Muscle layer of duodenum (tissue), 2 donors: ENCODE measurements around the gene TMC1.
A peak's percentile ranks its signal among the peaks of the same experiment; 100 is the strongest.

Experiments used
- H3K27ac ChIP-seq: one replicate; pipeline ENCODE4 v1.7.0; 2013; ENCODE audit warnings: mild to moderate bottlenecking, low read length
- H3K27me3 ChIP-seq: one replicate; pipeline ENCODE4 v1.7.0; 2013; ENCODE audit warnings: low read depth, mild to moderate bottlenecking, control low read depth, low read length
- H3K36me3 ChIP-seq, 2 donors: one replicate each; pipeline ENCODE4 v1.7.0; 2013; ENCODE audit warnings: low read length in 2 of 2, control low read depth in 1 of 2, mild to moderate bottlenecking in 1 of 2; ENCODE audit not compliant: insufficient read depth in 2 of 2, control insufficient read depth in 1 of 2
- H3K4me1 ChIP-seq, 2 donors: one replicate each; pipeline ENCODE4 v1.7.0; 2013; ENCODE audit warnings: low read length in 2 of 2, mild to moderate bottlenecking in 2 of 2, control low read depth in 1 of 2, moderate library complexity in 1 of 2; ENCODE audit not compliant: insufficient read depth in 2 of 2, control insufficient read depth in 1 of 2
- H3K4me3 ChIP-seq, 2 donors: one replicate each; pipeline ENCODE4 v1.7.0; 2013; ENCODE audit warnings: low read length in 2 of 2, low read depth in 1 of 2, mild to moderate bottlenecking in 1 of 2
- H3K9me3 ChIP-seq, 2 donors: one replicate each; pipeline ENCODE4 v1.7.0; 2013; ENCODE audit warnings: low read length in 2 of 2, control low read depth in 1 of 2, mild to moderate bottlenecking in 1 of 2; ENCODE audit not compliant: control insufficient read depth in 1 of 2
- donor health status: healthy.

Gene TMC1

DNA sequence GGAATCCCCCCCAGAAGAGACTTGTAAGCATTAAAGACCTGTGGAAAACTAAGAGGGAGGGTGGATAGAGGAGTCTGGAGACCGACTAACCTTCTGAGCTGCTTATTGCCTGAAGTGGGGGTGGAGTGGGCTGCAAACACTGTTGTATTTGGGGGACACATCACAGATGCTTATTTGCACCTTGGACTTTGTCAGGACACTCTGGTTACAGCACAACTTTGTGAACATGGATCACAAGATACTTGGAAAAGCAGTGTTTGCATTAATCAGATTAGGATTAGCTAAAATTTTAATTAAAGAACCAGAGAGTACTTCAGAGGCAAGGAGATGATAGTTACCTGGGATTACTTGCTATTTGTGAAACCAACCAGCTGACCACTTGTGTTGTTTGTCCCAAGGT, 30.9 kb downstream of the TMC1 start:
- H3K36me3 ChIP-seq, result no peaks in the 10 kb centered on the region
- no peak overlapping the region for H3K27ac ChIP-seq

DNA sequence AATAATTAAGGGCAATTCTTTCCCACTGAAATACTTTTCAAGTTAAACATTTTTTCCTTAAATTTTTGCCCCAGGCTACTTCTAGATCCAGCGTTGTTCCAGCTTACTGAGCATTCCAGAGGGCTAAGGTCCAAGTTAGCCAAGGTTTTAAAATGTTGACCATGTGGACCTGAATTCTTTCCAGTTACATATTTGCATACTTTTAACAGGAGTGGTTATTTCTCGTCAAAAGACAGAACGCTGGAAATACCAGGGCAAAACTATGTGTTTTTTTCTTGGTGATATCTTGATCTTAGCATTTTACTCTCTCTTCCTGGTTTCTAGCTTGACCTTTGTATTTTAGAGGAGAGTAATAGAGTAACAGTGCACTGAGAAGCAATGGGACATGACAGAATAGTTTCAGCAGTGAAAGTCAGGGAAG, 32.8 kb downstream of the TMC1 start:
- H3K36me3 ChIP-seq, result no peaks in the 10 kb centered on the region
- H3K4me3 ChIP-seq, result no peak overlapping the region
- no peaks in the 10 kb centered on the region for H3K9me3 ChIP-seq
- H3K27ac ChIP-seq, result no peak overlapping the region
- no peaks in the 10 kb centered on the region for H3K4me1 ChIP-seq
- no peaks in the 10 kb centered on the region for H3K27me3 ChIP-seq

More for the DNA sequence above, 30.9 kb downstream of the TMC1 start:
- H3K4me3 ChIP-seq, result no peak overlapping the region
- no peaks in the 10 kb centered on the region for H3K4me1 ChIP-seq
- no peaks in the 10 kb centered on the region for H3K27me3 ChIP-seq
- H3K9me3 ChIP-seq, result no peaks in the 10 kb centered on the region

DNA sequence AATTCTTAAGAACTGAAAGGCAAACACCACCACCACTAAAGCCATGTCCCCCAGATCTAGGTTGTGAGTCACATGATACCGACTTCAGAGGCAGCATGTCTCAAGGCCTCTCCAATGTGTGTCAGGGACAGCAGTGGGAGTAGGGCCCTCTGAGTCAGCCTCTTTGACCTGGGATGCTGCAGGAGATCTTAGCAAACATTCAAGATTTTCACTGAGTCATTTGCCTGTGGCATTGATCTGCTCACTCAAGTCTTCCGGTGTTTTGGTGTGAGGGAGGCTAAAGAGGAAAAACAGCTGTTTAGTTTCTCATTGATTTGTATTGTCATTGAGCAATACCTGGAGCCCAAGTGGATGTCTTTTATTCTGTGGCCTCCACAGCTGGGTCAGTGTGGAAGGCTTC, 36.1 kb downstream of the TMC1 start:
- Histone ChIP-seq H3K4me3 (no peak overlapping the region), H3K36me3 (no peaks in the 10 kb centered on the region), H3K9me3 (no peaks in the 10 kb centered on the region), H3K4me1 (no peaks in the 10 kb centered on the region), H3K27me3 (no peaks in the 10 kb centered on the region), H3K27ac (no peak overlapping the region)

DNA sequence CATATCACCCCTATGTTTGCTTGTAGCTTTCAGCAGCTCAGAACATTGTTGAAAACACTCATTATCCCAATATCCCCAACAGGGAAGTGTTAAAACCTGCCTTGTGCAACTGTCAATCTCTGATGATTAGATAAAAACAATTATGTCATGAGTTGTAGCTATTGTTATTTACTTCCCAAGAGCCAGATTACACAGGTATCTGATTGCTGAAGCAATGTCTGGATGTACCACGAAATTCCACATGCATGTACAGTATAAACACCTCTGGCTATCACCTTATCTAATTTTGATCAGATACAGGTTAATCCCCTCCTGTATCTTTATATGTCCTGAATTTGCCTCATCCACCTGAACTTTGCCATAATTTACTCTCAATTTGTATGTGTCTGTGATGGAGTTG, 38.7 kb downstream of the TMC1 start:
- no peaks in the 10 kb centered on the region for H3K36me3 ChIP-seq
- H3K27me3 ChIP-seq, result no peaks in the 10 kb centered on the region
- no peak overlapping the region for H3K27ac ChIP-seq
- no peak overlapping the region for H3K4me3 ChIP-seq
- peaks cover 0 to 6% of the 10 kb centered on the region in 2 donors for H3K4me1 ChIP-seq
- H3K9me3 ChIP-seq, result no peaks in the 10 kb centered on the region

DNA sequence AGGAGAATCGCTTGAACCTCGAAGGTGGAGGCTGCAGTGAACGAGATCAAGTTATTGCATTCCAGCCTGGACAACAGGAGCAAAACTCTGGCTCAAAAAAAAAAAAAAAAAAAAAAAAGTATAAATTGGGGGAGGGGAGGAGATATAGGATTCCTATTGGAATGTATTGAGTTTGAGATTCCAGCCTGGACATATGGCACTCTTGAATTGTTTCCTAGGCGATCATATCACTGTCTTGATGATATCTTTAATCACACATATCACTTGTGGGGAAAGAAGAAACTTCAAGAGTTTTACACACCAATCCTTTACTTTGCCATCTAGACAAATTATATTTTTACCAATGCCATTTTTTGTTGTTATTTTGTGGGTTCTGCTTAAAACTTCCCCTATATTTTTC, 42.4 kb downstream of the TMC1 start:
- no peak overlapping the region for H3K4me3 ChIP-seq
- H3K9me3 ChIP-seq, result no peaks in the 10 kb centered on the region
- H3K4me1 ChIP-seq, result peaks cover 0 to 6% of the 10 kb centered on the region in 2 donors
- H3K27ac ChIP-seq, result no peak overlapping the region
- H3K36me3 ChIP-seq, result no peaks in the 10 kb centered on the region
- no peaks in the 10 kb centered on the region for H3K27me3 ChIP-seq

DNA sequence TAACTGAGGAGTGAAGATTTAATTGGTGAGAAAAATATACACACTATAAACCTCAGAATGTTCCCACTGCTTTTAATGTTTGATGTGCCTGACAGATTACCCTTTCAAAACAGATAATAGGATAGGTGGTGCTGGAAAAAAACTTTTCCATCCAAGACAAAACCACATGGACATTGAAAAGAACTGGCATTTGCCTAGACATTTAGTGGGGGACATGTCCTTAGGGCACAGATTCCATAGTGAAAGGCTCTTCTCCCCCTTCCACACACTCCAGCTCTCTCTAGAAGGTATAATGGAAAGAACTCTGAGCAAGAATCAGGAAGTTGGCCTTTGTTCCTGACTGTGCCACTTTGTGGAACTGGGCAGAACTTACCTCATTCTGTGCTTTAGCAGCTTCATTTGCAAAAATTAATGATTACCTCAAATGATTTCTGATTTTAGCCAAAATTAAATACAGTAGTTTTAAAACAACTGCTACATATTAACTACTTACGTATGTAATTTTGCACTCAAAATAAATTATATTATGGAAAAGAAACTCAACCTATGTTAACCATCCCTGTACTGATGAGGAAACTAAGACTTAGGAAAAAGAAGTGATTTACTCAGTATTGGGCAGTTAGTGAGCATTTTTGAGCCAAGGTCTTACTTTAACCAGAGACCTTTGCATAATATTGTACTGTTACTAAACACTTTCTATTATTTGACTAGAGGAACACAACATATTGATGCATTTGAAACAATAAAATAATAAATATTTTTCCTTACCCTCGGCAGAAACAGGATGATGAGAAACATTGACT, 43.3 kb downstream of the TMC1 start:
- no peaks in the 10 kb centered on the region for H3K36me3 ChIP-seq
- H3K27ac ChIP-seq, result no peak overlapping the region
- H3K4me3 ChIP-seq, result no peak overlapping the region
- peaks cover 0 to 6% of the 10 kb centered on the region in 2 donors for H3K4me1 ChIP-seq
- no peaks in the 10 kb centered on the region for H3K27me3 ChIP-seq
- H3K9me3 ChIP-seq, result no peaks in the 10 kb centered on the region

DNA sequence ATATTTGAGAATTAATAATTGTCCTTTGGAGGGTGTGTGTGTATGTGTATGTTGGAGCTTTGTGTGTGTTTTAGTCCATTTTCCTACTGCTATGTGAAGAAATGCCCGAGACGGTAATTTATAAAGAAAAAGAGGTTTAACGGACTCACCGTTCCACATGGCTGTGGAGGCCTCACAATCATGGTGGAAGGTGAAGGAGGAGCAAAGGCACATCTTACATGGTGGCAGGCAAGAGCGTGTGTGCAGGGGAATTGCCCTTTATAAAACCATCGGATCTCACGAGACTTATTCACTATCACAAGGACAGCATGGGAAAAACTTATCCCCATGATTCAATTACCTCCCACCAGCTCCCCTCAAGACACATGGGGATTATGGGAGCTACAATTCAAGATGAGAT, 44.1 kb downstream of the TMC1 start:
- Histone ChIP-seq H3K4me1 (peaks cover 0 to 6% of the 10 kb centered on the region in 2 donors), H3K27me3 (no peaks in the 10 kb centered on the region), H3K27ac (no peak overlapping the region), H3K9me3 (no peaks in the 10 kb centered on the region), H3K36me3 (no peaks in the 10 kb centered on the region), H3K4me3 (no peak overlapping the region)

DNA sequence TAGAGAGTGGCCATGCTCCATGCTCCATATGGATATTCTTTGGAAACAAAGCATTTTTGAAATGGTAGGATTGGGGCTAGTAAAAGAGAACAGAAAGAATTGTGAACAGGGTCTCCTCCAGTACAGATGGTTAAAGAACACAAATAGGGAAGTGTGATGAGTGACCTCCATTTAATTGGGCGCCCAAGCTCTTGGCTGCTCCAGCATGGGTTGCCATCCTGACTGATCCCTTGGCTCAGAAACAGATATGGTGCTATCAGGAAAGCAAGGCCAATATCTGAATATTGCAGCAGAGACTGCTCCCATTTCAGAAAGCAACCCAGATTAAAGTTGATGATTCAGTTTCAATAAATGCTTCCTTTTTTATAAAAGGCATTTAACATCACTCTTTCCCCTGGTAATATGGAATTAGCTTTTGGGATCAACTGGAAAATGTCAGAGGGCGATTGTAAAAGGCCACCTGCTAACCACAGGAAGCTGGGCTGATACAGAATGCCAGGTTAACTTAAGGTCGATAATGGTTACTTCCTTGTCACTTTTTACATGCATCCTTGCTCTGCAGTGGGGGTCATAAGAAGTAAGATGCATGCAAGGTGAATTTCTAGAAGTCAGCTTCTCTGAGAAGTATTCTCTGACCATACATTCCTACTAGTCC, 52.9 kb downstream of the TMC1 start:
- Histone ChIP-seq H3K9me3 (no peaks in the 10 kb centered on the region), H3K27ac (no peak overlapping the region), H3K27me3 (no peaks in the 10 kb centered on the region), H3K4me3 (no peak overlapping the region), H3K4me1 (peaks cover 0 to 3% of the 10 kb centered on the region in 2 donors), H3K36me3 (no peaks in the 10 kb centered on the region)

DNA sequence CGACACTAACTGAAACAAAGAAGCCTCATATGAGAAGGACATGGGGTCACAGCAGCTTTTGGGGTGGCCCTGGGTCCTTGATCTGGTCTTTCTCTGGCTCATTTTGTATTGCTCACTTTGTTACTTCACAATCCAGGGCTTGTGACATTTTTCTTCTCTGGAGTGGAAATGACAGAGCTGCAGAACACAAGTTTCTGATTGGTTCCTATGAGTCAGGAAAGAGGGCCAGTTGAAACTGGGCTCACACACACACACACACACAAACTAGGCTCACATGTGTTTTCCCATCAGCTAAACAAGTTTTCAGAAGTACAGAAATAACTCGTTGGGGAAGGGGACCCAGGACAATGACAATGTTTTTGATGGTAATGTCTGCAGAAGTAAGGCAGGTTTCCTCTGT, 54.3 kb downstream of the TMC1 start:
- Histone ChIP-seq H3K4me3 (no peak overlapping the region), H3K27me3 (no peaks in the 10 kb centered on the region), H3K27ac (peak overlapping the region; percentile 20), H3K36me3 (no peaks in the 10 kb centered on the region), H3K9me3 (no peaks in the 10 kb centered on the region), H3K4me1 (peaks cover 0 to 5% of the 10 kb centered on the region in 2 donors)

DNA sequence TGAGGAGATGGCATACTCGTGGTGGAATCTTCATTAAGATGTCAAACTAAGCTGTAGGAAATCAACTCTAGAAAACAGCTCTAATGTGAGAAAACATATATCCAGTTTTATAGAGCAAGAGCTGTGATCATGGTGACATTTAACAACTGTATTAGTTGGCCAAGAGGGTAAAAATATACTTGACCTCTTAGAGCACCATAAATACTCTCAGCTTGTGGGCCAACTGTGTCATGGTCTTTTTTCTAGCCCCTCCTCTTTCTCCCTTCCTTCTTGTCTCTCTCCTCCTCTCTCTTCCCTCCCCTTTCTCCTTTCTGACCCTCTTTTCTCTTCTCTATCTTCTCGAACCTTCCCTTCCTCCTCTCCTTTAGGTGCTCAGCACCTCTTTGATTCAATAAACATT, 54.7 kb downstream of the TMC1 start:
- no peaks in the 10 kb centered on the region for H3K36me3 ChIP-seq
- no peaks in the 10 kb centered on the region for H3K27me3 ChIP-seq
- H3K4me3 ChIP-seq, result no peak overlapping the region
- H3K27ac ChIP-seq, result peak overlapping the region; percentile 20
- H3K9me3 ChIP-seq, result no peaks in the 10 kb centered on the region
- peaks cover 0 to 5% of the 10 kb centered on the region in 2 donors for H3K4me1 ChIP-seq

DNA sequence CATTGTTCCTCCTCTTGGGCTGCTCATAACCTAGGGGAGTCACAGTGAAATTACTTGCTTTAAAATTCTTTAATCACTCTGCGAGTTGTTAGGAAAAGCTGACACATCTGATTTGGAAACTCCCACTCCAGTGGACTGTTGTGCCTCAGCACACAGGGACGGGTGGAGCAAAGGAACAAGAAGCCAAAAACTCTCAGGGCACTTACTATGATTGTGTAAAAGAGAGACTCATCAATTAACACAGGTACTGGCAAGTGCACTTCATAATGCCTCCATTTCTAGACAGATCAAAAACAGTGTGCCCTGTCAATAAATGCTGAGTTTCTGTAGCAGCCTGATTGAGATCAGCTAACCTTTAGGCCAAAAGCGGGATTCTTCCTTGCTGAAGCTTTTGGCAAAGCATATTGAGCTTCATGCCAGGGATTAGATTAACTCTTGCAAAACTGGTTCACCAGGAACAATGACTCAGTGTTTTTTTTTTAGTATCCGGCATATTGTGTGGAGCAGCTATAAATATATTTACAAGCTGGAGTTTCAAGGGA, 55.9 kb downstream of the TMC1 start:
- Histone ChIP-seq H3K4me3 (no peak overlapping the region), H3K9me3 (no peaks in the 10 kb centered on the region), H3K4me1 (peaks cover 0 to 5% of the 10 kb centered on the region in 2 donors), H3K36me3 (no peaks in the 10 kb centered on the region), H3K27ac (peak overlapping the region; percentile 81), H3K27me3 (no peaks in the 10 kb centered on the region)
